ENCODE data around the gene CADM1. TPM values are rescaled to one million over a fixed set of nuclear protein-coding genes. Genes with fewer than 3 reads are reported as not detected.

The CADM1 gene
- total RNA-seq, 1 donor from 2014 or later: 35.0 TPM

DNA sequence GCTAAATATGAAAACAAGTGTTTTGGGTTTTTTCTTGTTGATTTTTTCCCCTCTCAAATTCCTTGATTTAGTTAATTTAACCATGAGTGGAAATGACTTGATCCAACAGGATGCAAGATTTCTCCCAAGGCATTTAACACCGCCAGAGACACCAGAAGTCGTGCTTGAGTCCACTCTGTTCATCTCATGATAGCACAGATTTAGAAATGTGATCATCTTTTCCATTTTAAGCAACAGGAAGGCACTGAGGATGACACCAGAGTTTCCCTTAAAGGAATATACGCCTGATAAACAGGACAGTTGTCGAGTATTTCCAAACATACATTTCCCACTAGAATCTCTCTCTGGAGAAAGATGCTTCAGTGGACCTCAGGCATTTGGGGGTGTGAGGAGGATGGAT, 318.7 kb downstream of the CADM1 start:
- H3K27ac ChIP-seq (ENCODE audit: low read depth, low read length): peak overlapping the region; percentile 93
- H3K9ac ChIP-seq (ENCODE audit: low read depth in 1 of 3, low read length in 3 of 3): peak overlapping the region; percentile 58 to 71 (median 63)
- no peaks in the 10 kb centered on the region for H3K27me3 ChIP-seq (ENCODE audit: control insufficient read depth in 3 of 3, insufficient read depth in 3 of 3, low read length in 3 of 3)
- no peaks in the 10 kb centered on the region for H3K9me3 ChIP-seq (ENCODE audit: control insufficient read depth in 3 of 3, low read length in 3 of 3)
- H3K4me3 ChIP-seq (ENCODE audit: low read length in 3 of 3): peak overlapping the region; percentile 40 to 66 (median 51)
- no peaks in the 10 kb centered on the region for H3K36me3 ChIP-seq (ENCODE audit: control insufficient read depth in 3 of 3, insufficient read depth in 3 of 3, low read length in 3 of 3)
- peaks cover 31 to 55% (median 47%) of the 10 kb centered on the region in 3 donors for H3K4me1 ChIP-seq (ENCODE audit: control insufficient read depth in 3 of 3, insufficient read depth in 3 of 3, low read length in 3 of 3)

DNA sequence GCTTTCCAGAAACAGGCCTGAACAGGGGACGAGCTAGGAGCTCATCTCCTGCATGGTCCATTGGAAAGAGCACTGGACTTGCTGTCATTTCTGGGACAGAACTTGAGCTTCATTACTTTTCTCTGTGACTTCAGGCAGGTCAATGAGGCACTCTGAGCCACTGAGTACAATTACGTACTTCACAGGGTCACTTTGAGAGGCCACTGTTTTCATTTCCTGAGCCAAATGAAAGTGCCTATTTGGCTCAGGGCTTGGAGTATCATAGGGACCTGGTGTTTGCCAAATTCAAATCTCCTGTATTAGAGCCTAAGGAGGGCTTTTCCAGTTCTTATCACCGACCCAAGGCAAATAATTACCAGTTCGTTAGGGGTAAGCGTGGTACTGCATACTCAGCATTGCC, 319.3 kb downstream of the CADM1 start:
- Histone ChIP-seq H3K36me3 (ENCODE audit: control insufficient read depth in 3 of 3, insufficient read depth in 3 of 3, low read length in 3 of 3) (no peaks in the 10 kb centered on the region), H3K27me3 (ENCODE audit: control insufficient read depth in 3 of 3, insufficient read depth in 3 of 3, low read length in 3 of 3) (no peaks in the 10 kb centered on the region), H3K9ac (ENCODE audit: low read depth in 1 of 3, low read length in 3 of 3) (peak overlapping the region; percentile 23 to 71 (median 24)), H3K9me3 (ENCODE audit: control insufficient read depth in 3 of 3, low read length in 3 of 3) (no peaks in the 10 kb centered on the region), H3K27ac (ENCODE audit: low read depth, low read length) (peak overlapping the region; percentile 93), H3K4me3 (ENCODE audit: low read length in 3 of 3) (peak overlapping the region in 2 of 3 donors; percentile 21 to 30), H3K4me1 (ENCODE audit: control insufficient read depth in 3 of 3, insufficient read depth in 3 of 3, low read length in 3 of 3) (peaks cover 31 to 55% (median 47%) of the 10 kb centered on the region in 3 donors)

DNA sequence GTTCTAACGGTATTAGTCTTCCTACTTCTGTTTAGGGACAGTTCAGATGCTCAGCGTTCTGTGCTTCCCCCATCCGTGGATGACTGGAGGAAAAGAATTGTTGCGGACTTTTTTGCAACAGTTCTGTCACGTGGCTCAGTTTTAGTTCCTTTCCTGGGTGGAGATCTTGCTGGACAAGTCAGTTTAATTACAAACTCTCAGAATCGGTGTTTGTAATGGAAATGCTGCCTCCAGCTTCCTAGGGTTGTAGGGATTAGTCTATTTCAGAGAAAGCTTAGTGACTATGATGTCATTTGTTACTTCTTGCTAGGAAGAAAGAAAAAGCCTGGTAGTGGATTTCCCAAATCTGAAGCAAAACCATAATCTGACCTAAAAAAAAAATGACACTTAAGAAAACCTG, 320.4 kb downstream of the CADM1 start:
- H3K27ac ChIP-seq (ENCODE audit: low read depth, low read length): peak overlapping the region; percentile 77
- peaks cover 31 to 55% (median 47%) of the 10 kb centered on the region in 3 donors for H3K4me1 ChIP-seq (ENCODE audit: control insufficient read depth in 3 of 3, insufficient read depth in 3 of 3, low read length in 3 of 3)
- no peak overlapping the region for H3K4me3 ChIP-seq (ENCODE audit: low read length in 3 of 3)
- no peak overlapping the region for H3K9ac ChIP-seq (ENCODE audit: low read depth in 1 of 3, low read length in 3 of 3)
- no peaks in the 10 kb centered on the region for H3K27me3 ChIP-seq (ENCODE audit: control insufficient read depth in 3 of 3, insufficient read depth in 3 of 3, low read length in 3 of 3)
- H3K9me3 ChIP-seq (ENCODE audit: control insufficient read depth in 3 of 3, low read length in 3 of 3): no peaks in the 10 kb centered on the region
- no peaks in the 10 kb centered on the region for H3K36me3 ChIP-seq (ENCODE audit: control insufficient read depth in 3 of 3, insufficient read depth in 3 of 3, low read length in 3 of 3)

DNA sequence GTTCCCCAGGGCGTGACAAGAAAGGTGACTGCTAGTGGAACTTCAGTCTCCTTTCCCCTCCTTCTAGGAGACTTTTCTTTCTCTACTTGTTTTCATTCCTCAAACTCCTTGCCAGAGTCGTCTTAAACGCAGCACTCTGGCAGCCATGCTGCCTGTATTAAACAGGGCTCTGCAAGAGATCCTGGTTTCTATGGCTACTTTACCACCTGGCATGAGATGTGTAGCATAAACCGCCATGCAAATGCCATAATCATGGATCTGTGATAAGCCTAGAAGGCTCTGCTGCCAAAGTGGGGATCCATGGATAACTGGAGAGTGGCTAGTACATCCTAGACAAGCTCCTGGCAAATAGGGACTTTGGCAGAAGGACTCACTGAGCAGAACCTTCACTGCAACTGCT, 321.1 kb downstream of the CADM1 start:
- Histone ChIP-seq H3K4me3 (ENCODE audit: low read length in 3 of 3) (peak overlapping the region in 1 of 3 donors; percentile 3), H3K9me3 (ENCODE audit: control insufficient read depth in 3 of 3, low read length in 3 of 3) (no peaks in the 10 kb centered on the region), H3K36me3 (ENCODE audit: control insufficient read depth in 3 of 3, insufficient read depth in 3 of 3, low read length in 3 of 3) (no peaks in the 10 kb centered on the region), H3K4me1 (ENCODE audit: control insufficient read depth in 3 of 3, insufficient read depth in 3 of 3, low read length in 3 of 3) (peaks cover 31 to 55% (median 47%) of the 10 kb centered on the region in 3 donors), H3K9ac (ENCODE audit: low read depth in 1 of 3, low read length in 3 of 3) (no peak overlapping the region), H3K27me3 (ENCODE audit: control insufficient read depth in 3 of 3, insufficient read depth in 3 of 3, low read length in 3 of 3) (no peaks in the 10 kb centered on the region), H3K27ac (ENCODE audit: low read depth, low read length) (peak overlapping the region; percentile 77)

DNA sequence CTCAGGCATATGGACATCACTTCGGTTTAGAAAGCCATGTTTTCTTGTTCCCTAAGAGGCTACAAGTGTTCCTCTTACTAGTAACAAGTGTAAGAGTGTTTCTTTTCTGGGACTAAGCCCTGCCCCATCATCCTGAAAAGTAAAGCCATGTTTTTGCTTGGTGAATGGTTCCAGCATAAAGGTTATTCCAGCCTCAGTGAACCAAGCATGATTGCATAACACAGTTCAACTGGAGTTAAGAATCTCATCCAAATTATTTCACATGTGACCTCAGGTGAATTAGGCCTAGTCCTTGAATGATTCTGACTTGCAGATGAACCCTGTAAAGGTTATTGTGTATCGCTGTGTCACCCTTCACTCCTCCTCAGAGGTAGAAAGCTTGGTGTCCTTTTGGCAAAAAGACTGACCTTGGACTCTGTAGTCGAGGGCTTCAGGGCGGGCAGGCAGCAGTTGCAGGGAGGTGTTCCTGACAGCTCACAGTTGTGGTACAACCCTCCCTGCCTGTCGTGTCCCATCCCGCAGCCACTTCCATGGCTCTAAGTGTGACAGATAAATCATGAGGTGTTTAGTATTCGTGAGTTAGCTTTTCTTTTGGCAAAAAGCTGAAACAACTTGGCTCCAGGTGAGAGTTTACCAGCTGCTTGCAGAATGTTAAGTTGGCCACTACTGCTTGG, 321.8 kb downstream of the CADM1 start:
- H3K36me3 ChIP-seq (ENCODE audit: control insufficient read depth in 3 of 3, insufficient read depth in 3 of 3, low read length in 3 of 3): no peaks in the 10 kb centered on the region
- H3K9ac ChIP-seq (ENCODE audit: low read depth in 1 of 3, low read length in 3 of 3): peak overlapping the region in 2 of 3 donors; percentile 11 to 26
- peaks cover 31 to 50% (median 47%) of the 10 kb centered on the region in 3 donors for H3K4me1 ChIP-seq (ENCODE audit: control insufficient read depth in 3 of 3, insufficient read depth in 3 of 3, low read length in 3 of 3)
- H3K27me3 ChIP-seq (ENCODE audit: control insufficient read depth in 3 of 3, insufficient read depth in 3 of 3, low read length in 3 of 3): no peaks in the 10 kb centered on the region
- peak overlapping the region; percentile 77 for H3K27ac ChIP-seq (ENCODE audit: low read depth, low read length)
- no peaks in the 10 kb centered on the region for H3K9me3 ChIP-seq (ENCODE audit: control insufficient read depth in 3 of 3, low read length in 3 of 3)
- peak overlapping the region in 1 of 3 donors; percentile 17 for H3K4me3 ChIP-seq (ENCODE audit: low read length in 3 of 3)

DNA sequence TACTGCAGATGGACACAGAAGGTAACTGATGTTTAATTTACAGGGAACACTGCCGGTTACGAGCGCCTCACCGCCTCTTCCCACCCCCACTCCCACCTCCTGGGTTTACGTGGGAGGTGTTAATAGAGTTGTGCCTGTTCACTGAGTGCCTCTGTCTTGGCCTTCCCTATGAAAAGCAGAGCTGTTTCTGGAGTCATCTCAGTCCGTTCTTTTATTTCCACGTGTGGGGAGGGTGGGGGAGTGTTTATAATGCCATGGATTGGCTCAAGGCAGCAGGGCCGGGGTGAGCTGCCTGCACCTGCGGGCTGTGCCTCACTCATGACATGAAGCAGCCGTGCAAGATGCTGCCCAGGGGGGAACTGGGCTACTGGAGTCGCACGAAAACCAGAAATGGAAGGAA, 322.7 kb downstream of the CADM1 start:
- no peak overlapping the region for H3K9ac ChIP-seq (ENCODE audit: low read depth in 1 of 3, low read length in 3 of 3)
- H3K36me3 ChIP-seq (ENCODE audit: control insufficient read depth in 3 of 3, insufficient read depth in 3 of 3, low read length in 3 of 3): no peaks in the 10 kb centered on the region
- H3K4me3 ChIP-seq (ENCODE audit: low read length in 3 of 3): no peak overlapping the region
- peaks cover 31 to 44% (median 44%) of the 10 kb centered on the region in 3 donors for H3K4me1 ChIP-seq (ENCODE audit: control insufficient read depth in 3 of 3, insufficient read depth in 3 of 3, low read length in 3 of 3)
- no peaks in the 10 kb centered on the region for H3K9me3 ChIP-seq (ENCODE audit: control insufficient read depth in 3 of 3, low read length in 3 of 3)
- H3K27ac ChIP-seq (ENCODE audit: low read depth, low read length): peak overlapping the region; percentile 77
- no peaks in the 10 kb centered on the region for H3K27me3 ChIP-seq (ENCODE audit: control insufficient read depth in 3 of 3, insufficient read depth in 3 of 3, low read length in 3 of 3)

DNA sequence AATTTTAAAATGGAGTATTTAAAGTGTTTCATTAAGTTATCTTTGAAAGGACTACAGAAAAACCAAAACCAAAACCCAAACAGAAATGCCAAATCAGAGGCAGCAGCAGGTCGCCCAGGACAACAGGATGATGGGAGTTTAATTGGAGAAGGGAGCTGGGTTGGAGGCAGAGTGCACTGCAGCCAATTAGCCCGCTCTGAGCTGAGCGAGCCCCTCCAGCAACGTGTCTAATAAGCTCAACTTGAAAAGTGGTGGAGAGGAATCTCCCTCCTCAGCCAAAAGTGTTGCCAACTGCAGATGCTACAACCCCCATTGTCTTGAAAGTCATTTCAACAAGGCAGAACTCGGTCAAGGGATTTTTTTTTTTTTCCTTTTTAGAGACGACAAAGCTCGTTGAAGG, 323.9 kb downstream of the CADM1 start:
- Histone ChIP-seq H3K36me3 (ENCODE audit: control insufficient read depth in 3 of 3, insufficient read depth in 3 of 3, low read length in 3 of 3) (no peaks in the 10 kb centered on the region), H3K4me1 (ENCODE audit: control insufficient read depth in 3 of 3, insufficient read depth in 3 of 3, low read length in 3 of 3) (peaks cover 24 to 34% (median 33%) of the 10 kb centered on the region in 3 donors), H3K27me3 (ENCODE audit: control insufficient read depth in 3 of 3, insufficient read depth in 3 of 3, low read length in 3 of 3) (no peaks in the 10 kb centered on the region), H3K9ac (ENCODE audit: low read depth in 1 of 3, low read length in 3 of 3) (no peak overlapping the region), H3K9me3 (ENCODE audit: control insufficient read depth in 3 of 3, low read length in 3 of 3) (no peaks in the 10 kb centered on the region), H3K4me3 (ENCODE audit: low read length in 3 of 3) (no peak overlapping the region), H3K27ac (ENCODE audit: low read depth, low read length) (no peak overlapping the region)

DNA sequence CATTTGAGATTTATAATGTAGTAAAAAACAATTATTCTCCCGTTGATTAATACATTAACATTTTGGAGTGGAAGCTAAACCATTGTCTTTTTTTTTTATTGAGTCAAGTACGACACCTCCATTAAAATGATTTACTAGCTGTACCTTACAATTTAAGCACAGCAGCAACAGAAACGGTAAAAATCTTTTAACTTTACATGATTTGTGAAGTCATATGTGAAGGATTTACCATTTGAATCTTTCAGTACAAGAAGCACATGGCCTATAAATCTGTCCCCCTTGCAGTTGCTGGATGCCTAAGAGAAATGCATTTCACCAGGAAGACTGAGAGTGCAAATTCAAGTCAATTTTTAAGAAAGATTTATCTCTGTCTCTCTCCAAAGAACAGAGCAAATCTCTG, 324.6 kb downstream of the CADM1 start:
- H3K36me3 ChIP-seq (ENCODE audit: control insufficient read depth in 3 of 3, insufficient read depth in 3 of 3, low read length in 3 of 3): no peaks in the 10 kb centered on the region
- H3K4me3 ChIP-seq (ENCODE audit: low read length in 3 of 3): no peak overlapping the region
- no peaks in the 10 kb centered on the region for H3K27me3 ChIP-seq (ENCODE audit: control insufficient read depth in 3 of 3, insufficient read depth in 3 of 3, low read length in 3 of 3)
- no peak overlapping the region for H3K27ac ChIP-seq (ENCODE audit: low read depth, low read length)
- peaks cover 18 to 28% (median 27%) of the 10 kb centered on the region in 3 donors for H3K4me1 ChIP-seq (ENCODE audit: control insufficient read depth in 3 of 3, insufficient read depth in 3 of 3, low read length in 3 of 3)
- H3K9ac ChIP-seq (ENCODE audit: low read depth in 1 of 3, low read length in 3 of 3): no peak overlapping the region
- no peaks in the 10 kb centered on the region for H3K9me3 ChIP-seq (ENCODE audit: control insufficient read depth in 3 of 3, low read length in 3 of 3)

DNA sequence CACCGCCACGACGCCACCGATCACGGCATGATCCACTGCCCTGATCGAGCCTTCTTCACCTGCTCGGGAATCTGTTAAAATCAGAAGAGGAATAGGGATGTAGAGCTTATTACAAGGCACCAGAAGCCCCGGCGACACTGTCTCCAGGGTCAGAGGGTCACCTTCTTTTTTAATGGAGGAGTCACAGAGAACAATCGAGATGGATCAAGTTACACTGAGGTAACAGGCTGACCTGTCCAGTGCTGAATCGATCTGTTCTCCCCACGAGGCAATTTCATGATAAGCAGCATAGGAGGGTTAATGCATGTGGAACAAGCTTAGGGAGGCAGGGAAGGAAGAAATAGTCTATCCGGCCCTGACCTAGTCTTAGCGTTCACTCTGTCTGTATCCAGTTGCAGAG, 325.5 kb downstream of the CADM1 start:
- Histone ChIP-seq H3K4me3 (ENCODE audit: low read length in 3 of 3) (no peak overlapping the region), H3K27ac (ENCODE audit: low read depth, low read length) (no peak overlapping the region), H3K9ac (ENCODE audit: low read depth in 1 of 3, low read length in 3 of 3) (no peak overlapping the region), H3K9me3 (ENCODE audit: control insufficient read depth in 3 of 3, low read length in 3 of 3) (no peaks in the 10 kb centered on the region), H3K4me1 (ENCODE audit: control insufficient read depth in 3 of 3, insufficient read depth in 3 of 3, low read length in 3 of 3) (peaks cover 17 to 23% (median 23%) of the 10 kb centered on the region in 3 donors), H3K27me3 (ENCODE audit: control insufficient read depth in 3 of 3, insufficient read depth in 3 of 3, low read length in 3 of 3) (no peaks in the 10 kb centered on the region), H3K36me3 (ENCODE audit: control insufficient read depth in 3 of 3, insufficient read depth in 3 of 3, low read length in 3 of 3) (no peaks in the 10 kb centered on the region)

DNA sequence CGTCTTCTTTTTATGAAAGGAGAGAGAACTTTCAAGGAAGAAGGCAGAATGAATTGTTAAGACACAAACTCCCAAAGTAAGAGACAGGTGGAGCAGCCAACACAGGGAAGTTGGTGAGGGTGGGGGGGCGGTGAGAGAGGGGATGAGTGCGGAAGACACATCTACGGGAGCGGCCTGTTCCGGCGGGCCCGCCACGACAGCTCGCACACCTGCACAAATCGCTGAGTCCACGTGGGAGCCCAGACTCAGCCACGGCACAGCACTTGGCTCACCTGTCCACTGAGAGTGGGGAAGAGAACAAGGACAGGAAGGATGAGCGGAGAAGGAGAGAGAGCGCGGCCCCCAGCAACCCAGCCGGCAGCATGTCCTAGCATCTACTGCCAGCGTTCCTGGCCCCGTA, 331.1 kb downstream of the CADM1 start:
- no peak overlapping the region for H3K27ac ChIP-seq (ENCODE audit: low read depth, low read length)
- H3K27me3 ChIP-seq (ENCODE audit: control insufficient read depth in 3 of 3, insufficient read depth in 3 of 3, low read length in 3 of 3): no peaks in the 10 kb centered on the region
- peaks cover 14 to 19% (median 16%) of the 10 kb centered on the region in 3 donors for H3K4me1 ChIP-seq (ENCODE audit: control insufficient read depth in 3 of 3, insufficient read depth in 3 of 3, low read length in 3 of 3)
- no peak overlapping the region for H3K4me3 ChIP-seq (ENCODE audit: low read length in 3 of 3)
- H3K36me3 ChIP-seq (ENCODE audit: control insufficient read depth in 3 of 3, insufficient read depth in 3 of 3, low read length in 3 of 3): no peaks in the 10 kb centered on the region
- H3K9ac ChIP-seq (ENCODE audit: low read depth in 1 of 3, low read length in 3 of 3): no peak overlapping the region
- H3K9me3 ChIP-seq (ENCODE audit: control insufficient read depth in 3 of 3, low read length in 3 of 3): no peaks in the 10 kb centered on the region
